GM18505 (cell line): ENCODE measurements around the gene HHLA2.
"Not testable (repeated sequence)": the region's sequence is repeated elsewhere in the genome, so short reads cannot be mapped to it uniquely, and the experiment has no call there.

Experiments used
- ATAC-seq: cut with Tn5 transposase; IDR thresholded peaks from one replicate; pipeline ENCODE4 v1.9.1; 2021; ENCODE audit not compliant: unreplicated experiment
- POLR2A ChIP-seq: IDR thresholded peaks from 4 replicates; pipeline ENCODE4 v1.6.1; 2011; ENCODE audit warnings: borderline replicate concordance; ENCODE audit not compliant: insufficient read depth, insufficient read length; ENCODE audit errors: extremely low read depth

The HHLA2 gene

DNA sequence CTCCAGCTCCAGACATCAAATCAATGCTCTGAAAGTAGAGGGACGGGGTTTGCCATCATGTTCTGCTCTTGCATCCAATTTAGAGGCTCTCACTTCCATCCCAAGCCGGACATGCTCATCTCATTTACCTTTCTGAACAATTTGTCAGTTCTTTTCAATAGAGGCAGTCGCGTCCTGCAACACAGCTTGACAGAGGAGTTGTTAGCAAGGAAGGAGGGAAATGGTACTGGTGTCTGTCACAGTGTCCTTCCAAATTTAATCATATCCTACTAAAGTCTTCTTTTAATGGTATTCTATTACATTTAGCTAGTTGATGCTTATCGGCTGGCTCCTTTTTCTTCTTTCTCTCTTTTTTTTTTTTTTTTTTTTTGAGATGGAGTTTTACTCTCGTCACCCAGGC lies 45.6 kb downstream of the HHLA2 start:
- TF ChIP-seq POLR2A = no peak
- no peak for ATAC-seq

DNA sequence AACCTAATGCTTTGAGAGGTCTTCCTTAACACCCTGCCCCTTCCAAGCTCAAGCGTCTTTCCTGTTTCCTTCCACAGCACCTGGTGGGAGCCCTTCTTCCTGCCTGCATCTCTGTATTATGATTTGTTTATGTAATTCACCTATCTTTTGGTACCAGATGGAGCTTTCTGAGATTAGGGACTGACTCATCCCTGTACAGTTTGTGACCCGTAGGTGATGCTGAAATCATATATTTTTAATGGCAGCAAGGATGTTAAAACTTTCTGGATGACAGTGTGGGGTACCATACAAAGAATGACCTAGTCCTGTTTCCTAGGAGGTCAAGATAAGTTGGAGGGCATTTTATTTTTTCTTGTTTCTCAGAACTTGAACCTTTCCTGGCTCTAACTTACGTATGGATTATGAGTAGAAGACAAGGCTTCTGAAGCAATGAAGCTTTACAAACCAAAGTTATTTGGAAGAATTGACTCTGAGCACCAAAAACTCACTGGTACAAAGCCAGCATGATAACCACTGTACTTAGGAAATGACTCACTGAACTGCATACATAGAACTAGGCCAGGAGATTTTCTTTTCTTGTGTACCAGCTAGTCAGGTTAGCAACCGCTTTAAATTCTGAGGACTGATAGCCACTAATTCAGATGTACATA lies 46.6 kb downstream of the HHLA2 start:
- ATAC-seq = peak; percentile 83
- no peak for TF ChIP-seq POLR2A

DNA sequence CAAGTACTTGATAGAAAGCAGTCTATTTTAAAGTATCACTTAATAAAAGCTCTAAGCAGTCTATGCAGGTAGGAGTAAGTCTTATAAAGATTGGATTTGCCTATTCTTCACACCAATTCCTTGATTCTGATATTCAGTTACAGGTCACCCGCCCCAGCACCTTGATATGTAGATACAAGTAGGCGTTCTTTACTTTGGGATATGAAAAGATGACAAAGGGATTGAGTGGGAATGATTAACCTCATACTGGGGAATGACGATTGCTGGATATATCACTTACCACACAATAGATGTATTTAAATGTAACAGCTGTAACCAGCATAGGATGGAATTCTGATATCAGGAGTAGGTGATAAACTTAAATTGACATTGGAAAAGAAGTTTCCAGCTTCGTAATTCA lies 47.1 kb downstream of the HHLA2 start:
- no peak for TF ChIP-seq POLR2A
- no peak for ATAC-seq

DNA sequence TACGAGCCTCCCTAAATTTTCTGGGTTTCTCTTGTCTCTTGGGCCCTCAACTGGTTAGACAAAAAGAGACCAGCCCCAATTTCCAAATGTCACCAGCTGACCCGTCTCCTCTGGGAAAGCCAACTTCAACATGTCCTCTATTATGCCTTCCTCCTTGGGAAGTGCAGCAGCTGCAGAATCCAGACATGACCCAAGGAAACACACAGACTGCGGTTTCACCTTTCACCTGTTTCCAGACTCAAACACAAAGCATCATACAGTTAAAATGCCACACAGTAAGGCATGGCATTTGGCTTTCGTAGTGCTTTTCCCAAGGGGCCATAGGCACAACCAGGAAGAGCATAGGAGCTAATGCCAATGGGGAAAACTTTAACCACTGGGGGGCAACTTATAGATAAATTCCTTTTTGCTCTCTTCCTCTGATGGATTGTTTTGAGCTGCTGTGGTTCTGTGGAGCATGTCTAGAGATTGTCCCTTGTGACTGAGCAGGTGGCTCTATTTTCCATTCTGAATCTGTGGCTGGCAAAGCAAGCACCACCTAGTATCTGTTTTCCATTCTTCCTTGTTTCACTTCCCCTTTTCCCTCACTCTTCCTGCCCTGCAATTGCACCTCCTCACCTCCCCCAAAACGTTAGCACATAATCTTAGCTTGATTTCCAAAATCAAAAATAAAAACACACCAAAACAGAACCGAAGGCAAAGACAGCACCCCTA lies 49.3 kb downstream of the HHLA2 start:
- no peak for ATAC-seq
- TF ChIP-seq POLR2A = no peak

DNA sequence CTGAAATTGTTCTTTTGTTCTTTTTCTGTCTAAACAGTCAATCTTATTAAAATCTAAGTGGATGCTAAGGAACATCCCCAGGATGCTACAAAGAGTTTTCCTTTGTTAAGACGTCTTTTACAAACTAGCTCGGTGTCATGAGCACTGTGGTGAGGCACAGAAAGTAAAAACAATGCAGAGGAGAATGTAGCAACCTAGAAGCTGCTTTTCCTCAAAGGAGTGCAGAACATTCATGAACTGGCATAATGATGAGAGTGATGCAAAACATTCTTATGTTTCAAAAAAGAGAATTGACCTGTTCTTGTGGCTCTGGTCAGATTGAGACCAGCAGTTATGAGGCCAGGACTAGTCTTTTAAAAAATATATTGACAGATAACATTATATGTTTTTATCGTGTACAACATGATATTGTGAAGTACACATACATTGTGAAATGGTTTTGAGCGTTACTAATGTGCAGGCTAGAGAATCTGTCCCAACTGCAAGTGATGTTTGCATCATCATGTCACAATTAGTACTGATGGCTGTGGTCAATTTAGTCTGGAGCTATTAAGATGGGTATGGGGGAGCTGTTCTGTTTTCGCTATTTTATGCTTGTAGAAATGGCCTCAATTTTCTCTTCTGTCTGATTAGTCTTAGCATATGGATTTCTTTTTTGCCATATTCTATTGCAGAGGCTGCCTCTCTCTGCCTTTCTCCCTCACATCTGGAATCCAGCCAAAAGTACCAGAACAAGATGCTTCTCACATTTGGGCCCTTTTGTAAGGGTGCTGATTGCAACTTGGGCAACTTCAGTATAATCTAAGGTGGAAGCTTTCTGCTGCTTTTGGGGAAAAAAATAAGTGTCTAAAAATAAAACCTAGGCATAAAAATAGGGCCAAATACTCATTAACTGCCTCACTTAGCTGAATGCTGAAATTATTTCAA lies 50.2 kb downstream of the HHLA2 start:
- ATAC-seq = no peak
- no peak for TF ChIP-seq POLR2A

DNA sequence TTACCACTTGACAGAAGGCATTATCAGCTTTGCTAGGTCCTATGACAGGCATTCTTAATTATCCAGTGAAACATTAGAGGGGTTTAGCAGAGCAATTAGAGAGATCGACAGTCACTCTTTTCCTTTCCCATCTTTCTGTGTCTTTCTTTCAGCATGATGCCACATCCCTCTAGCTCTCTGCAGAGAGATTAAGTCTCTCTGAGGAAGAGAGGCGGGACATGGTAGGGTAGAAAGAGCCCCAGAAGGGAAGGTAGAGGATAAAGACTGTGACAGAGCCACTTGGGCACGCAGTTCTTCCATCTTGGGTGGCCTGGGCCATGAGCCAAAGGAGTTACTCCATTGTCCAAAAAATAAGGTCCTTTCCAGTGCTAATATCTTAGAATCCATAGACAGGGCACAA lies 55.8 kb downstream of the HHLA2 start:
- ATAC-seq = no peak
- TF ChIP-seq POLR2A = no peak

DNA sequence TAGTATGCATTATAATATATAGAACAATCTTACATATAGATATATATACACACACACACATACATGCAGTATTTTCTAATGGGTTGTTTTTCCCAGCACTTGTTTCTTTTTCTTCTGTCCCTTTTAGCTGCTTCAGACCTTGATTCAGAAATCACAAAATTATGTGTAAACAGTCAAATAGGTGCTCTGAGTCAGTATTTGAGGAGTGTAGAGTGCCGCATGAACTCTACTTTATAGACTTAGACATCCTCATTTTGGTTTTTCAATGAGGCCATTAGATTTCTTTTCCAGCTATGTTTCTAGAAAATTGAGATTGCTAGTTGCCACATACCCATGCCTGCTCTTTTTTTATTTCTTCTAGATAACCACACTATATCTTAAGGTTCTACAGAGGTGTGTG lies 58.2 kb downstream of the HHLA2 start:
- no peak for ATAC-seq
- no peak for TF ChIP-seq POLR2A

DNA sequence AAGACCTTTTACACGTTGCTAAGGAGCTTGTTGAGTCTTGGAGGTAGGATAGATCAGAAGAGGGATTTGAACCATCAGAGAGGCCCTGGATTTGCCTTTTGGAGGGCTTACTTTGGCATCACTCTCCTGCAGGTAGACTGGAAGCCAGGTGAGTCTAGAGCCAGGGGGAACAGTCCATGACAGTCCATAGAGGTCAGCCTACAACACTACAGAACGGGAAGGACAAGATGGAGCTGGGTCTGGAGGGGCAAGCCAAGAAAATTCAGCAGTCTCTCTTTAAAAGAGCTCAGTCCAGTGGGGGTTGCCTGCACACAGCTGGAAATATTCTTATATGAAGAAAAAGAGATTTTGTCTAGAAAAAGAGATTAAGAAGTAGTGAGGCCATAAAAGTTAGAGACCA lies 60.7 kb downstream of the HHLA2 start:
- no peak for TF ChIP-seq POLR2A
- ATAC-seq = no peak

DNA sequence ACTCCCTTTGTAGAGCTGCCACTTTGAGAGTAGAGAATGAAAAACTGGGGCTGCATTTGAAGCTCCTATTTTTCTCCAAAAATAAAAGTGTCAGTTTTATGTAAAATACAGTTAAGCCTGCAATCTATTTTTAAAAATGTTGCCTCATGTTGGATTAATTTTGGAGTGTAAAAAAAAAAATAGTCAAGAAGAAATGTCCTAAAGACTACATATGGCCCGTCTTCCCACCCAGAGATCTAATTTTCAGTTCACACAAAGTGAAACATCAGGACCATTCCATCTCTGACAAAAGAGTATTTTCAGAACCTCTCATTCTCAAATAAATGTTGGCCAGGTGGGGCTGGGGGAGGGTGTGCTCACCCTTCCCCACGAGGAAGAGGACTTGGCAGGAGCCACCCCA lies 62.7 kb downstream of the HHLA2 start:
- TF ChIP-seq POLR2A = no peak
- no peak for ATAC-seq

DNA sequence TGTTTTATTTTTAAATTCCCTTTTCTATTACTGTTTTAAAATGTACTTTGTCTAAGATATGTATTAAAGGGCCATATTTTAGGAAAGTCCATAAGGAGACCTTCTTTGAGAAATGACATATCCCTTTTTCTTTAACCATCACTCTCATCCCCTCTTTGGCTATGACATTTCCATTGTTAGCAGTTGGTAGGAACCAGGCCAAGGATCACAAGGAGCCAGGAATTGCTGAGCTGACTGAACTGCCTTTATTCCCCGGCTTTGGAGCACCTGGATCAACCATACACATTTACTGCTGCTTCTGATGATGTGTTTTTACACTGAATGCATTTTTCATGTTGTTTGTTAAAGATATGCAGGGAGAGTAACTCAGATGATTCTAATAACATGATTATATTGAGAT lies 79.7 kb downstream of the HHLA2 start:
- no peak for ATAC-seq
- TF ChIP-seq POLR2A = no peak

DNA sequence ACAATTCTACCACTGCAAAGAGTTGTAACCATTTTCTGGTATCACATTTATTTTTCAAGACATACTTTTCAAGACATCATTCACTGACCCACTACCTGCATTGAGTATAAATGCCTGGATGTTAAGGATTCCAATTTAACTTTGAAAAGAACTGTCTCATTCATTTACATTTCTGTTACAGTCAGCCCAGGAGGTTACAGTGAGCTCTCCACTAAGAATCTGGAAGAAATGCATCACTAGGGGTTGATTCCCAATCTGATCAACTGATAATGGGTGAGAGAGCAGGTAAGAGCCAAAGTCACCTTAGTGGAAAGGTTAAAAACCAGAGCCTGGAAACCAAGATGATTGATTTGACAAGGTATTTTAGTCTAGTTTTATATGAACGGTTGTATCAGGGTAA lies 81.0 kb downstream of the HHLA2 start:
- no peak for ATAC-seq
- no peak for TF ChIP-seq POLR2A

DNA sequence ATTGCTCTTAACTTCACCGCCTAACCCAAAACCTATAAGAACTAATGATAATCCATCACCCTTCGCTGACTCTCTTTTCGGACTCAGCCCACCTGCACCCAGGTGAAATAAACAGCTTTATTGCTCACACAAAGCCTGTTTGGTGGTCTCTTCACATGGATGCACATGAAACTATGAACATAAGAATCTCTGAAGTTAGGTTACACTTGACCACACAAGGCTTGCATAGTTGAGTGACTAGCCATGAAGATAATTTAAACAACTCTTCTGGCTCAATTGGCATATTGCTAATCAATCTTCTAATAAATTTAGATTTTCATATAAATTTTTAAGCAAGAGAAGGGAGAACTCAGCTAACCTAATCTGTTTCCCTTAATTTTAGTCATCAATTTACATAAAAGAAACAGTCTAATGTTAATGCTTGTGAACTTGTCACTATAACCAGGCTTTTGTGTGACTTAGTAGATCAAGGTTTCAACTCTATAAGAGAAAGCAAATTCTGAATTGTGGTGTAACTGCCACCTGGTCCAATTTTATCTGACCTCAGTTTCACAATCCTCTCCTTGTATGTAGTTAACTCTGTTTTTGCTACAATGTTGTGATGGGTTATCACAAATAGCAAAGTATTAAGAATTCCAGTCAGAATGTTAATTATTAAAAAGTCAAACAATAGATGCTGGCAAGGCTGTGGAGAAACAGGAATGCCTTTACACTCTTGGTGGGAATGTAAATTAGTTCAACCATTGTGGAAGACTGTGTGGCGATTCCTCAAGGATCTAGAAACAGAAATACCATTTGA lies 82.0 kb downstream of the HHLA2 start:
- ATAC-seq = no peak
- TF ChIP-seq POLR2A = no peak

DNA sequence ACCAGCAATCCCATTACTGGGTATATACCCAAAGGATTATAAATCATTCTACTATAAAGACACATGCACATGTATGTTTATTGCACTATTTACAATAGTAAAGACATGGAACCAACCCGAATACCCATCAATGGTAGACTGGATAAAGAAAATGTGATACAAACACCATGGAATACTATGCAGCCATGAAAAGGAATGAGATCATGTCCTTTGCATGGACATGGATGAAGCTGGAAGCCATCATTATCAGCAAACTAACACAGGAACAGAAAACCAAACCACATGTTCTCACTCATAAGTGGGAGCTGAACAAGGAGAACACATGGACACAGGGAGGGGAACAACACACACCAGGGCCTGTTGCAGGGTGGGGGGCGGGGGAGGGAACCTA lies 82.6 kb downstream of the HHLA2 start:
- ATAC-seq = not testable (repeated sequence)
